H1 (cell line): Measurements from ENCODE around the gene CTIF. TPM values are rescaled to one million over a fixed set of nuclear protein-coding genes. Genes with fewer than 3 reads are reported as not detected.
A peak's percentile ranks its signal among the peaks of the same experiment; 100 is the strongest.

Experiments
- CTCF ChIA-PET: fragments of 300-600 bp; sonication (Branson Sonifier 250); formaldehyde crosslinking; loops from one replicate; lab custom pipeline; 2021; ENCODE audit not compliant: partially characterized antibody; lab: Charles Lee
- POLR2A ChIA-PET: fragments of 300-600 bp; sonication (Branson Sonifier 250); formaldehyde crosslinking; loops from one replicate; lab custom pipeline; 2021; ENCODE audit warnings: inconsistent platforms; ENCODE audit not compliant: partially characterized antibody; lab: Charles Lee
- DNase-seq, 2 experiments: peaks; one replicate each; pipeline versions ENCODE4 v3.0.0 to v3.0.0-alpha.2; 2010 to 2022; ENCODE audit warnings: low spot score in 2 of 2, low read depth in 1 of 2, mixed read lengths in 1 of 2
- FAIRE-seq: peaks from 2 replicates; lab custom pipeline; 2011; peaks lifted over from hg19 to GRCh38; lab: Jason Lieb, UNC
- H2AFZ ChIP-seq: 2 replicates; pipeline ENCODE4 v1.8.1; 2012; ENCODE audit warnings: low read length, inconsistent platforms
- H2AK5ac ChIP-seq: 2 replicates; pipeline ENCODE4 v1.6.1; 2013; ENCODE audit warnings: low read depth, low read length
- H2BK120ac ChIP-seq: replicated peaks from 2 replicates; pipeline ENCODE3; 2013; ENCODE audit warnings: low read depth, low read length, inconsistent platforms
- H2BK12ac ChIP-seq: 2 replicates; pipeline ENCODE4 v1.6.1; 2013; ENCODE audit warnings: low read depth, low read length
- H2BK15ac ChIP-seq: 2 replicates; pipeline ENCODE4 v1.6.1; 2013; ENCODE audit warnings: low read length
- H2BK20ac ChIP-seq: 2 replicates; pipeline ENCODE4 v1.6.1; 2013; ENCODE audit warnings: low read length
- H2BK5ac ChIP-seq: 2 replicates; pipeline ENCODE4 v1.6.1; 2013; ENCODE audit warnings: low read depth, low read length
- H3K14ac ChIP-seq: 2 replicates; pipeline ENCODE4 v1.6.1; 2013; ENCODE audit warnings: inconsistent platforms; ENCODE audit not compliant: insufficient read length
- H3K18ac ChIP-seq: 2 replicates; pipeline ENCODE4 v1.6.1; 2013; ENCODE audit warnings: low read length; ENCODE audit errors: extremely low read depth
- H3K23ac ChIP-seq: 2 replicates; pipeline ENCODE4 v1.6.1; 2013; ENCODE audit warnings: inconsistent platforms; ENCODE audit not compliant: insufficient read length
- H3K23me2 ChIP-seq: 2 replicates; pipeline ENCODE4 v1.6.1; 2013; ENCODE audit warnings: low read depth, low read length
- H3K27ac ChIP-seq: 2 replicates; pipeline ENCODE4 v1.6.1; 2011; ENCODE audit warnings: low read depth, low read length, inconsistent platforms
- H3K27me3 ChIP-seq, 4 experiments: replicated peaks in 1 of 4; 1 replicate in 1 of 4; 2 replicates in 3 of 4; pipeline versions ENCODE4 v1.6.1 to v1.8.1; 2011 to 2013; ENCODE audit warnings: low read length in 3 of 4, mild to moderate bottlenecking in 3 of 4, inconsistent platforms in 2 of 4, mixed read lengths in 2 of 4, moderate library complexity in 1 of 4; ENCODE audit not compliant: control insufficient read depth in 3 of 4, insufficient read depth in 3 of 4; ENCODE audit errors: extremely low read depth in 1 of 4
- H3K36me3 ChIP-seq, 4 experiments: 2 replicates each; pipeline versions ENCODE4 v1.6.1 to v1.8.1; 2011 to 2013; ENCODE audit warnings: mild to moderate bottlenecking in 4 of 4, low read length in 3 of 4, moderate library complexity in 2 of 4, control low read depth in 1 of 4, inconsistent platforms in 1 of 4; ENCODE audit not compliant: insufficient read depth in 4 of 4, control insufficient read depth in 2 of 4
- H3K4ac ChIP-seq: replicated peaks from 2 replicates; pipeline ENCODE3; 2013; ENCODE audit warnings: low read length, low read depth, mixed read lengths, inconsistent platforms; ENCODE audit not compliant: insufficient read length
- H3K4me1 ChIP-seq, 4 experiments: replicated peaks in 1 of 4; 1 replicate in 1 of 4; 2 replicates in 3 of 4; pipeline versions ENCODE4 v1.6.1 to v1.8.1; 2011 to 2013; ENCODE audit warnings: low read length in 3 of 4, inconsistent platforms in 2 of 4, mixed read lengths in 1 of 4; ENCODE audit not compliant: insufficient read depth in 4 of 4, control insufficient read depth in 3 of 4
- H3K4me2 ChIP-seq, 2 experiments: 2 replicates each; pipeline versions ENCODE4 v1.6.1 to v1.8.1; 2011 to 2013; ENCODE audit warnings: low read depth in 2 of 2, low read length in 2 of 2, control low read depth in 1 of 2, inconsistent platforms in 1 of 2, mild to moderate bottlenecking in 1 of 2; ENCODE audit not compliant: insufficient read depth in 1 of 2
- H3K4me3 ChIP-seq, 4 experiments: fragments of 200-600, 300-600 bp in 1 of 4; sonication (generic), shearing (Covaris generic), sonication (Bioruptor Twin) in 1 of 4; 2 replicates each; pipeline versions ENCODE4 v1.5.1 to v1.8.1; 2011 to 2016; ENCODE audit warnings: low read length in 4 of 4, low read depth in 3 of 4, control low read depth in 2 of 4, inconsistent platforms in 2 of 4, mild to moderate bottlenecking in 2 of 4, mixed read lengths in 1 of 4, moderate library complexity in 1 of 4; ENCODE audit not compliant: insufficient read depth in 2 of 4; ENCODE audit errors: extremely low read depth in 1 of 4
- H3K56ac ChIP-seq: replicated peaks from 2 replicates; pipeline ENCODE3; 2013; ENCODE audit warnings: low read depth, mild to moderate bottlenecking, mixed read lengths, low read length, inconsistent platforms; ENCODE audit not compliant: insufficient read length
- H3K79me1 ChIP-seq: 2 replicates; pipeline ENCODE4 v1.6.1; 2013; ENCODE audit warnings: low read depth, low read length, control low read depth
- H3K79me2 ChIP-seq, 2 experiments: 2 replicates each; pipeline versions ENCODE4 v1.6.1 to v1.8.1; 2012 to 2013; ENCODE audit warnings: low read length in 2 of 2, mild to moderate bottlenecking in 2 of 2, inconsistent platforms in 1 of 2; ENCODE audit not compliant: insufficient read depth in 2 of 2, control insufficient read depth in 1 of 2
- H3K9ac ChIP-seq, 4 experiments: replicated peaks in 1 of 4; 1 replicate in 1 of 4; 2 replicates in 3 of 4; pipeline versions ENCODE4 v1.6.1 to v1.8.1; 2011 to 2013; ENCODE audit warnings: low read depth in 3 of 4, low read length in 3 of 4, control low read depth in 2 of 4, mild to moderate bottlenecking in 2 of 4, moderate library complexity in 2 of 4, inconsistent platforms in 1 of 4; ENCODE audit errors: extremely low read depth in 1 of 4
- H3K9me3 ChIP-seq, 2 experiments: 2 replicates each; pipeline versions ENCODE4 v1.6.1 to v1.8.1; 2012 to 2013; ENCODE audit warnings: mild to moderate bottlenecking in 2 of 2, moderate library complexity in 2 of 2, control low read depth in 1 of 2, inconsistent platforms in 1 of 2, low read depth in 1 of 2, low read length in 1 of 2, mixed read lengths in 1 of 2; ENCODE audit not compliant: insufficient read depth in 2 of 2
- H4K20me1 ChIP-seq, 2 experiments: replicated peaks in 1 of 2; 2 replicates each; pipeline versions ENCODE3 to v1.8.1; 2011 to 2013; ENCODE audit warnings: inconsistent platforms in 2 of 2, low read length in 2 of 2, mild to moderate bottlenecking in 1 of 2; ENCODE audit not compliant: insufficient read depth in 2 of 2, control insufficient read depth in 1 of 2
- H4K5ac ChIP-seq: 2 replicates; pipeline ENCODE4 v1.6.1; 2013; ENCODE audit warnings: low read length, low read depth, mixed read lengths, inconsistent platforms; ENCODE audit not compliant: insufficient read length
- H4K8ac ChIP-seq: 2 replicates; pipeline ENCODE4 v1.8.0; 2013; ENCODE audit warnings: mild to moderate bottlenecking, moderate library complexity, low read length, inconsistent platforms; ENCODE audit not compliant: insufficient read depth; ENCODE audit errors: extremely low read depth
- H4K91ac ChIP-seq: replicated peaks from 2 replicates; pipeline ENCODE3; 2013; ENCODE audit warnings: low read length, mixed read lengths, inconsistent platforms; ENCODE audit not compliant: insufficient read length
- CHD1 ChIP-seq: IDR thresholded peaks from 2 replicates; pipeline ENCODE4 v1.6.1; 2012; ENCODE audit warnings: low read depth, low read length, improper control_type of control experiment
- JUND ChIP-seq: IDR thresholded peaks from 2 replicates; pipeline ENCODE4 v1.6.1; 2011; ENCODE audit warnings: mild to moderate bottlenecking, improper control_type of control experiment, low read length
- KDM1A ChIP-seq: fragments of 200-600, 300-600 bp; sonication (generic); IDR thresholded peaks from 2 replicates; pipeline ENCODE4 v1.7.1; 2016; ENCODE audit warnings: mild to moderate bottlenecking, low read length, borderline replicate concordance
- RAD21 ChIP-seq, 2 experiments: IDR thresholded peaks in 1 of 2; conservative IDR thresholded peaks in 1 of 2; 2 replicates each; pipeline ENCODE4 v1.6.1; 2011; ENCODE audit warnings: low read depth in 2 of 2, low read length in 2 of 2, improper control_type of control experiment in 1 of 2, inconsistent platforms in 1 of 2, mild to moderate bottlenecking in 1 of 2, moderate library complexity in 1 of 2
- YY1 ChIP-seq: IDR thresholded peaks from 2 replicates; pipeline ENCODE4 v1.6.1; 2011; ENCODE audit warnings: low read depth, mild to moderate bottlenecking, low read length
- WGBS, 2 experiments: shearing (Covaris generic) in 1 of 2; methylation state at CpG; one replicate each; pipeline versions ENCODE4 v1.1.6 to v1.1.7; 2013 to 2015; ENCODE audit warnings: low lambda C conversion rate in 2 of 2, mixed read lengths in 2 of 2, inconsistent platforms in 1 of 2, low coverage in 1 of 2, missing lambda C conversion rate in 1 of 2; ENCODE audit not compliant: insufficient replicate concordance in 2 of 2, insufficient coverage in 1 of 2, insufficient read length in 1 of 2; ENCODE audit errors: extremely low coverage in 1 of 2, missing lambda C conversion rate in 1 of 2; 5-methylcytosine and 5-hydroxymethylcytosine counted together
- polyA plus RNA-seq, 7 experiments: library from polyadenylated mRNA; depleted of rRNA in 3 of 7; stranded (reverse) in 5 of 7; unstranded in 2 of 7; fragments of >200 nt in 5 of 7; fragments of 200-250 nt in 2 of 7; gene quantifications; 1 replicate in 5 of 7; 2 replicates in 1 of 7; 4 replicates in 1 of 7; pipeline versions ENCODE4 v1.2.1 to v1.2.3, GENCODE V29; 2011 to 2013; ENCODE audit warnings: missing spikeins in 2 of 7, mixed read lengths in 2 of 7
- total RNA-seq: library from RNA; stranded (reverse); fragmentation: NEBNext Ultra II Directional; extraction: Animal tissue kit (Norgen Biotek cat#: 25700); gene quantifications from 2 replicates; pipeline ENCODE4 v1.2.1, GENCODE V29; 2021
- TF ChIP-seq, protein P1 (sequence below): IDR thresholded peaks from 2 replicates; pipeline ENCODE4 v1.6.1; 2012; ENCODE audit warnings: inconsistent platforms

The CTIF gene
- total and polyA plus RNA-seq, 2 of the 8 experiments (the other 6 are each of a cell fraction or from before 2014, with no cell fraction given) = 9.0 to 17.8 TPM

- H2BK120ac ChIP-seq = no peak overlapping the region
- no peak overlapping the region for H3K4ac ChIP-seq
- no peak overlapping the region for H2BK12ac ChIP-seq
- no peak overlapping the region for H3K27ac ChIP-seq
- H2BK15ac ChIP-seq = no peak overlapping the region
- H3K36me3 ChIP-seq = no peaks in the 10 kb centered on the region
- no peak overlapping the region for H2BK20ac ChIP-seq
- H3K14ac ChIP-seq = no peak overlapping the region
- H4K5ac ChIP-seq = no peak overlapping the region
- H3K23me2 ChIP-seq = no peaks in the 10 kb centered on the region
- no peak overlapping the region for H4K8ac ChIP-seq
- 81% methylated on average over 18 of the region's 18 CpGs; no CpG with 5 or more reads in 1 of the 2 experiments for WGBS, 2 experiments
- H3K9ac ChIP-seq = no peak overlapping the region
- H3K79me2 ChIP-seq = no peaks in the 10 kb centered on the region
- TF ChIP-seq KDM1A (peak; percentile 69; the same call in 1 of the 2 replicates), YY1 (no peak), CHD1 (no peak), RAD21 (IDR thresholded peaks at IDR 0.05 in 1 of 2, conservative IDR thresholded peaks at IDR 0.05 in 1 of 2; ENCODE audit: low read depth in 2 of 2, low read length in 2 of 2) (no peak), JUND (peak; percentile 52; the same call in 1 of the 2 replicates)
- TF ChIP-seq, protein P1, sequence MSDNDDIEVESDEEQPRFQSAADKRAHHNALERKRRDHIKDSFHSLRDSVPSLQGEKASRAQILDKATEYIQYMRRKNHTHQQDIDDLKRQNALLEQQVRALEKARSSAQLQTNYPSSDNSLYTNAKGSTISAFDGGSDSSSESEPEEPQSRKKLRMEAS = 0 out of 2 replicates have a peak, but pooled peaks have one; percentile 28
- H3K4me3 ChIP-seq = no peak overlapping the region
- CTCF ChIA-PET = interaction anchor here (0.5 to 2.0 kb wide), 4 partner anchors 58 to 322 kb away, joined by 3 to 9 read pairs (median 4); no protein-coding TSS in a partner anchor
- H3K18ac ChIP-seq = no peak overlapping the region
- H3K4me1 ChIP-seq = peaks cover 0 to 22% (median 7%) of the 10 kb centered on the region in 4 experiments; a peak in 6 of 7 replicates
- POLR2A ChIA-PET = no interaction called here
- no peak overlapping the region for H3K56ac ChIP-seq
- FAIRE-seq (no peak), DNase-seq (peak in 1 of 2 experiments; percentile 53)
- H3K27me3 ChIP-seq = no peaks in the 10 kb centered on the region
- H2AFZ ChIP-seq = no peak overlapping the region
- H3K4me2 ChIP-seq = no peak overlapping the region
- H3K79me1 ChIP-seq = no peaks in the 10 kb centered on the region; the same call in 1 of the 2 replicates
- no peaks in the 10 kb centered on the region for H4K20me1 ChIP-seq
- H3K23ac ChIP-seq = no peak overlapping the region
- no peak overlapping the region for H4K91ac ChIP-seq
- no peak overlapping the region for H2BK5ac ChIP-seq
- no peak overlapping the region for H2AK5ac ChIP-seq
- no peaks in the 10 kb centered on the region for H3K9me3 ChIP-seq
Measured at GRCh38 chr18:48834413-48835031, 295.7 kb downstream of the CTIF start.
